AG08396 (cell line): Measurements from ENCODE around the gene FXYD6.

Experiments used
- DNase-seq: peaks from one replicate; pipeline ENCODE4 v3.0.0; 2012; ENCODE audit warnings: low spot score, mixed read lengths

The FXYD6 gene

GRCh38 chr11:117885777-117886176, 9.3 kb upstream of the FXYD6 start:
- DNase-seq: no peak

GRCh38 chr11:117884994-117885393, 8.5 kb upstream of the FXYD6 start:
- no peak for DNase-seq

- no peak for DNase-seq
Measured at GRCh38 chr11:117883063-117883462, 6.6 kb upstream of the FXYD6 start.

- no peak for DNase-seq
Measured at GRCh38 chr11:117882311-117882905, 6.0 kb upstream of the FXYD6 start.

- no peak for DNase-seq
Measured at GRCh38 chr11:117881217-117881616, 4.8 kb upstream of the FXYD6 start.

GRCh38 chr11:117879516-117880480, 3.3 kb upstream of the FXYD6 start:
- DNase-seq: no peak

- no peak for DNase-seq
Measured at GRCh38 chr11:117878939-117879475, 2.5 kb upstream of the FXYD6 start.

- no peak for DNase-seq
Measured at GRCh38 chr11:117878314-117878938, 2.0 kb upstream of the FXYD6 start.

- no peak for DNase-seq
Measured at GRCh38 chr11:117877120-117877784, 794 bp upstream of the FXYD6 start.

GRCh38 chr11:117876059-117876340, 458 bp downstream of the FXYD6 start:
- DNase-seq: no peak

- no peak for DNase-seq
Measured at GRCh38 chr11:117875382-117876058, 938 bp downstream of the FXYD6 start.

- DNase-seq: no peak
Measured at GRCh38 chr11:117874910-117875381, 1.5 kb downstream of the FXYD6 start.

GRCh38 chr11:117874253-117874909, 2.1 kb downstream of the FXYD6 start:
- no peak for DNase-seq

GRCh38 chr11:117873828-117874125, 2.7 kb downstream of the FXYD6 start:
- no peak for DNase-seq

GRCh38 chr11:117872975-117873827, 3.3 kb downstream of the FXYD6 start:
- DNase-seq: no peak

- no peak for DNase-seq
Measured at GRCh38 chr11:117872420-117872961, 4.0 kb downstream of the FXYD6 start.

- no peak for DNase-seq
Measured at GRCh38 chr11:117871784-117872183, 4.7 kb downstream of the FXYD6 start.

GRCh38 chr11:117871160-117871559, 5.3 kb downstream of the FXYD6 start:
- DNase-seq: no peak

GRCh38 chr11:117870103-117870952, 6.1 kb downstream of the FXYD6 start:
- DNase-seq: no peak
